Neural cell (in vitro differentiated cells): Measurements from ENCODE around the gene SP3.

Experiments used
- EZH2 ChIP-seq: fragments of 200-600, 300-800 bp; shearing (Covaris generic), sonication (generic); IDR thresholded peaks from 2 replicates; pipeline ENCODE4 v1.6.1; 2014; ENCODE audit warnings: antibody characterized with exemption, low read length, borderline replicate concordance, mild to moderate bottlenecking; ENCODE audit not compliant: insufficient read depth, poor library complexity, severe bottlenecking
- TF ChIP-seq, protein P1 (sequence below): fragments of 450-650 bp; IDR thresholded peaks from 2 replicates; pipeline ENCODE4 v1.5.1; 2014; ENCODE audit warnings: antibody characterized with exemption, mild to moderate bottlenecking, moderate library complexity; ENCODE audit not compliant: poor library complexity, severe bottlenecking

DNA sequence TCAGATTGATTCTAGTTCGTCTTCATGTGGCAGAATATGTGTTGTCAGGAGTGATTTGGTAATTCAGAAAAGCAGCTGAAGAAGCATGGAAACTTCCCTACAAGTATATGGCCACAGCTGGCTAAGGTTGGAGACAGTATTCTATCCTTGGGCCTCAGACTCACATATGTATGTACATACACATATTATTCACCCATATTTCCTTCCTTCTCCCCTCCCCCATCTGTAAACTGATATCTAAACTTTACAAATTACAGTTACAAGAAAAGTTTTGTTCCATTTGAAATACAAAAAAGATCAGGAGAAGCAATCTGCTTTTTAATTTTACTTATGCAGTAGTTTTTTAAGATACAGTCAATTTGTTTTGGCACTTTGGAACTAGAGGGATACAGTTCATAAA, 3.1 kb downstream of the SP3 start:
- TF ChIP-seq, protein P1, sequence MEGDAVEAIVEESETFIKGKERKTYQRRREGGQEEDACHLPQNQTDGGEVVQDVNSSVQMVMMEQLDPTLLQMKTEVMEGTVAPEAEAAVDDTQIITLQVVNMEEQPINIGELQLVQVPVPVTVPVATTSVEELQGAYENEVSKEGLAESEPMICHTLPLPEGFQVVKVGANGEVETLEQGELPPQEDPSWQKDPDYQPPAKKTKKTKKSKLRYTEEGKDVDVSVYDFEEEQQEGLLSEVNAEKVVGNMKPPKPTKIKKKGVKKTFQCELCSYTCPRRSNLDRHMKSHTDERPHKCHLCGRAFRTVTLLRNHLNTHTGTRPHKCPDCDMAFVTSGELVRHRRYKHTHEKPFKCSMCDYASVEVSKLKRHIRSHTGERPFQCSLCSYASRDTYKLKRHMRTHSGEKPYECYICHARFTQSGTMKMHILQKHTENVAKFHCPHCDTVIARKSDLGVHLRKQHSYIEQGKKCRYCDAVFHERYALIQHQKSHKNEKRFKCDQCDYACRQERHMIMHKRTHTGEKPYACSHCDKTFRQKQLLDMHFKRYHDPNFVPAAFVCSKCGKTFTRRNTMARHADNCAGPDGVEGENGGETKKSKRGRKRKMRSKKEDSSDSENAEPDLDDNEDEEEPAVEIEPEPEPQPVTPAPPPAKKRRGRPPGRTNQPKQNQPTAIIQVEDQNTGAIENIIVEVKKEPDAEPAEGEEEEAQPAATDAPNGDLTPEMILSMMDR, result no peak
- no peak for TF ChIP-seq EZH2
